Esophagus muscularis mucosa (tissue), 4 donors: Measurements from ENCODE around the gene ATL1. TPM values are rescaled to one million over a fixed set of nuclear protein-coding genes. Genes with fewer than 3 reads are reported as not detected.

Experiments used
- DNase-seq: peaks from one replicate; pipeline ENCODE4 v3.0.0-alpha.2; 2017; ENCODE audit errors: extremely low spot score
- H3K27ac ChIP-seq, 4 donors: fragments of 200-600 bp; sonication (generic); replicated peaks in 1 of 4; 1 replicate in 3 of 4; 2 replicates in 1 of 4; pipeline ENCODE4 v1.5.1; 2016 to 2019; ENCODE audit warnings: mild to moderate bottlenecking in 1 of 4
- H3K27me3 ChIP-seq, 4 donors: fragments of 200-600 bp; sonication (generic); one replicate each; pipeline versions ENCODE4 v1.5.1 to v1.6.0; 2016 to 2019
- H3K36me3 ChIP-seq, 4 donors: fragments of 200-600 bp; sonication (generic); one replicate each; pipeline ENCODE4 v1.5.1; 2016 to 2019
- H3K4me1 ChIP-seq, 4 donors: fragments of 200-600 bp; sonication (generic); one replicate each; pipeline ENCODE4 v1.5.1; 2016 to 2019
- H3K4me3 ChIP-seq, 4 donors: fragments of 200-600 bp; sonication (generic); 1 replicate in 2 of 4; 2 replicates in 2 of 4; pipeline ENCODE4 v1.5.1; 2016 to 2019; ENCODE audit warnings: mild to moderate bottlenecking in 4 of 4, moderate library complexity in 1 of 4
- H3K9me3 ChIP-seq, 4 donors: fragments of 200-600 bp; sonication (generic); 1 replicate in 3 of 4; 2 replicates in 1 of 4; pipeline ENCODE4 v1.5.1; 2016 to 2019
- EP300 ChIP-seq: sonication (generic); formaldehyde crosslinking; IDR thresholded peaks from one replicate; pipeline ENCODE4 v1.6.1; 2017; ENCODE audit warnings: antibody characterized with exemption
- POLR2A ChIP-seq: fragments of 450-650 bp; IDR thresholded peaks from one replicate; pipeline ENCODE4 v1.6.1; 2017; ENCODE audit warnings: antibody characterized with exemption, moderate library complexity, mild to moderate bottlenecking, low read depth
- POLR2AphosphoS5 ChIP-seq, 2 donors: sonication (generic); formaldehyde crosslinking; IDR thresholded peaks; one replicate each; pipeline ENCODE4 v1.6.1; 2017; ENCODE audit warnings: antibody characterized with exemption in 2 of 2
- WGBS: methylation state at CpG from one replicate; pipeline ENCODE4 v1.1.5; 2018; 5-methylcytosine and 5-hydroxymethylcytosine counted together
- intact Hi-C: fragments of 100-400 bp; cut with DNase I; formaldehyde crosslinking; loops from one replicate; pipeline ENCODE4 v1.15.1; 2023
- total RNA-seq, 4 donors: library from RNA; depleted of rRNA; stranded (reverse); fragments of >200 nt; gene quantifications; one replicate each; pipeline versions ENCODE4 v1.1.0 to v1.2.1, GENCODE V29; 2016
- TF ChIP-seq, protein P1 (sequence below), 3 experiments: fragments of 200-600 bp in 2 of 3; fragments of 450-650 bp in 1 of 3; sonication (generic) in 2 of 3; IDR thresholded peaks; one replicate each; pipeline ENCODE4 v1.5.1; 2017 to 2019; ENCODE audit warnings: antibody characterized with exemption in 3 of 3, mild to moderate bottlenecking in 2 of 3, moderate library complexity in 1 of 3

The ATL1 gene
- 10 to 100 TPM; 13.6 to 27.9 (median 18.6) TPM for total RNA-seq

DNA sequence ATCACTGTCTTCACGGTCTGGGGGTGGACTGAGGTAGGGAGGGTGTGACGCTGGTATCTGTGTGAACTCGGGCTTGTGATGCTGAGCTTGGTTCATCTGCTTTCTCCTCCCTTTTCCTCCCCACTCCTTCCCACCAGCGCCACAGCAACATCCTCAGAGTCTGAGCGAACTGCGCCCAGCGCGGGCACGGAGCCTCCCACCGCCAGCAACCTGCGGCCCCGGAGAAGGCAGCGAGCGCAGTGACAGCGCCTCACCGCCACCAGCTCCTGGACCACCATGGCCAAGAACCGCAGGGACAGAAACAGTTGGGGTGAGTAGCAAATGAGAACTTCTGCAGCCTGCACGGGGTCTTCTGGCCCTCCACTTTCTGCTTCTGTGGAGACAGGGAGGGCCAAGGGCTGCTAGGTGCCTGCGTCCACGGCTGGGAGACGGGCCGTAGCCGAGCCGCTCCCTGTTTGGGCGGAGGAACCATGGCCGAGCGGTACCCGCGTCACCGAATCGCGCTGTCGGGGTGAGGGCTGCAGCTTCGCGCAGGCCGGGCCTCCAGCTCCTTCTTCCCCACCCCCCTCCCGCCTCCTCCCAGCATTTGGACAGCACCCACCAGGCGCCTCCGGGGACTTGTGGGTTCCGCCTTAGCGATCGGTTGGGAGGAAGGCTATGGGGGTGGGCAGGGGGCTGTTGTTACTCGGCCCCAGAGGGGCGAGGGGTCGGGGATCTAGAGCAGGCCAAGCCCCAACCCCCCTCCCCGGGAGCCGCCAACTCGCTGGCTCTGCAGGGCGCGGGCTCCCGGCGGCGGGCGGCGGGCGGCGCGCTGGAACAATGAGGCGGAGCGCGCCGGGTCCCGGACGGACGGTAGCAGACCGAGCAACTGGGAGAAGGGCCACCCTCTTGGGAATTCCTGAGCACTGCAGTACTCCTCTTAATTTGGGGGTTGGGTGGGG, at the start of gene ATL1:
TSS of gene ATL1 (plus strand) at position 156 of the 941 bp plus-strand sequence. CDS start at position 277, 121 bp downstream.
- Histone ChIP-seq H3K4me3 (peak within 1 kb of the TSS; percentile 69 to 90 (median 86)), H3K27ac (peak within 1 kb of the TSS; percentile 93 to 97 (median 96)), H3K4me1 (peaks cover 4 to 30% (median 18%) of the 10 kb centered on the region in 4 donors), H3K27me3 (no peaks in the 10 kb centered on the region), H3K9me3 (no peaks in the 10 kb centered on the region), H3K36me3 (no peaks in the 10 kb centered on the region)
- intact Hi-C loops: no loop called here
- 1% methylated on average over 27 of the region's 66 CpGs for WGBS
- TF ChIP-seq EP300: no peak
- TF ChIP-seq POLR2AphosphoS5 (IDR thresholded peaks at IDR 0.05): peak; percentile 65 to 80
- peak; percentile 93 for DNase-seq

DNA sequence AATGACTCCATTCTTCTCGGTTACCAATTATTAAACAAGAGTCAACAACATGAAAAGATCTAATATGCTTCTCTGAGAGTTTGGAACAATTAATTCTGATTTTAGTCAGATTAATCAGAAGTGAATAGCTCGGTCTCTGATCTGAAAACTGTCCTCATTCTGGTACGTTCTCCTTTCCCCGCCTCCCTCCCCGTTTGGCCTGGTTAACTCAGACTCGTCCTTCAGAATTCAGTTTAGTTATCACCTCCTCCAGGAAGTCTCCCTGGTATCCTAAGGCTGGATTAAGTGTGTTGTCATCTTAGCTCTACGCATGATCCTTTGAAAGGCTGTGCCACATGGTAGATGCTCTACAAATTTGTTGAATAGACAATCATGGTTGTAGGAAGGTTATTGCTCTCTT, 49.8 kb upstream of the ATL1 start:
- intact Hi-C loops: no loop called here
- Histone ChIP-seq H3K27me3 (no peaks in the 10 kb centered on the region), H3K4me3 (no peak overlapping the region), H3K9me3 (no peaks in the 10 kb centered on the region), H3K36me3 (no peaks in the 10 kb centered on the region), H3K27ac (no peak overlapping the region), H3K4me1 (peaks cover 0 to 15% (median 5%) of the 10 kb centered on the region in 4 donors)
- TF ChIP-seq POLR2AphosphoS5 (IDR thresholded peaks at IDR 0.05): no peak
- no peak for TF ChIP-seq EP300
- TF ChIP-seq, protein P1, sequence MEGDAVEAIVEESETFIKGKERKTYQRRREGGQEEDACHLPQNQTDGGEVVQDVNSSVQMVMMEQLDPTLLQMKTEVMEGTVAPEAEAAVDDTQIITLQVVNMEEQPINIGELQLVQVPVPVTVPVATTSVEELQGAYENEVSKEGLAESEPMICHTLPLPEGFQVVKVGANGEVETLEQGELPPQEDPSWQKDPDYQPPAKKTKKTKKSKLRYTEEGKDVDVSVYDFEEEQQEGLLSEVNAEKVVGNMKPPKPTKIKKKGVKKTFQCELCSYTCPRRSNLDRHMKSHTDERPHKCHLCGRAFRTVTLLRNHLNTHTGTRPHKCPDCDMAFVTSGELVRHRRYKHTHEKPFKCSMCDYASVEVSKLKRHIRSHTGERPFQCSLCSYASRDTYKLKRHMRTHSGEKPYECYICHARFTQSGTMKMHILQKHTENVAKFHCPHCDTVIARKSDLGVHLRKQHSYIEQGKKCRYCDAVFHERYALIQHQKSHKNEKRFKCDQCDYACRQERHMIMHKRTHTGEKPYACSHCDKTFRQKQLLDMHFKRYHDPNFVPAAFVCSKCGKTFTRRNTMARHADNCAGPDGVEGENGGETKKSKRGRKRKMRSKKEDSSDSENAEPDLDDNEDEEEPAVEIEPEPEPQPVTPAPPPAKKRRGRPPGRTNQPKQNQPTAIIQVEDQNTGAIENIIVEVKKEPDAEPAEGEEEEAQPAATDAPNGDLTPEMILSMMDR (IDR thresholded peaks at IDR 0.05): no peak
- no peak for TF ChIP-seq POLR2A
- 94% methylated on average over 7 of the region's 7 CpGs for WGBS
- no peak for DNase-seq

DNA sequence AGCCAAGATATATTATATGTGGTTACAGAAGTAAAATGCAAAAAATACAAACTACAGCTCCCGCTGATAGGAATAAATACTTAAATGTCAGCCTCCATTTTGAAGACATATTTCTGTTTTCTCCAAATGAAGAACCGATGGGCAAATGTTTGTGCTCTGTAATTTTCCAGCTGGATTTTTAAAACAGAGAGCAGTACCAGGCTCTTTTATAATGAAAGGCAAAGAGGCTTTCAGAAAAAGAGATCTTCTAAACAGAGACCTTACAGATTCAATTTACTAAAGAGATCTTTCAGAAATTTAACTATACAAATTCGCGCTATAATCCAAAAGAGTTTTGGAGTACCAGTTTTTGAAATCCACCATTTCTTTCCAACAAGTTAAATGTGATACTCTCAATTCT, 47.5 kb upstream of the ATL1 start:
- peaks cover 0 to 4% (median 0%) of the 10 kb centered on the region in 4 donors for H3K36me3 ChIP-seq
- H3K27ac ChIP-seq: no peak overlapping the region
- no peaks in the 10 kb centered on the region for H3K27me3 ChIP-seq
- no peak overlapping the region for H3K4me3 ChIP-seq
- peaks cover 0 to 22% (median 9%) of the 10 kb centered on the region in 4 donors for H3K4me1 ChIP-seq
- TF ChIP-seq POLR2AphosphoS5 (IDR thresholded peaks at IDR 0.05) (no peak), EP300 (no peak), POLR2A (no peak)
- TF ChIP-seq, protein P1 (IDR thresholded peaks at IDR 0.05): no peak
- intact Hi-C loops: no loop called here
- 95% methylated on average over 4 of the region's 4 CpGs for WGBS
- H3K9me3 ChIP-seq: no peaks in the 10 kb centered on the region
- DNase-seq: no peak

DNA sequence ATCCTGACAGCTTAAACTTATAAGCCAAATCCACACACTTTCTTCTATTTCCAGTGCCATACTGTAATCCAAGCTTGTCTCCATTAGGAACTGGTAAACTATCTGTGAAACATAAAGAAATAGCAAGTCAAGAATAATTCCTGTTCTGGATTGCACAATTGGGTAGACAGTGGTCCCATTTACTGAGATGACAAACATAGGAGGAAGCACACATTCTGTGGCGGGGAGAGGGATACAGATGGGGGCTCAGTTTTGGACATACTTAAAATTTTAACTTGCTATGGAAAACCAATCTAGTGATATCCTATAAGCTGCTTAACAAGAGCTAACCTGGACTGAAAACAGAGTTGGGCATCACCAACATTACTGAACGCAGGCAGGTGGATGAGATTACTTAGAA, 43.9 kb upstream of the ATL1 start:
- H3K27ac ChIP-seq: no peak overlapping the region
- intact Hi-C loops: no loop called here
- WGBS: 88% methylated on average over 2 of the region's 2 CpGs
- H3K4me1 ChIP-seq: peaks cover 0 to 26% (median 12%) of the 10 kb centered on the region in 4 donors
- H3K9me3 ChIP-seq: no peaks in the 10 kb centered on the region
- H3K4me3 ChIP-seq: no peak overlapping the region
- DNase-seq: no peak
- H3K36me3 ChIP-seq: peaks cover 0 to 5% (median 0%) of the 10 kb centered on the region in 4 donors
- H3K27me3 ChIP-seq: no peaks in the 10 kb centered on the region
- no peak for TF ChIP-seq POLR2AphosphoS5 (IDR thresholded peaks at IDR 0.05)
- no peak for TF ChIP-seq POLR2A
- TF ChIP-seq EP300: no peak
- TF ChIP-seq, protein P1 (IDR thresholded peaks at IDR 0.05): no peak
